ENCODE measurements around the gene FBXO38.

- TF ChIP-seq EP300 (IDR thresholded peaks at IDR 0.05) = no peak
- TF ChIP-seq POLR2AphosphoS5 (IDR thresholded peaks at IDR 0.05) = no peak
Observed at GRCh38 chr5:148406406-148406805, 22.6 kb downstream of the FBXO38 start.

Measured in esophagus muscularis mucosa (tissue), 3 donors.